GM23248 (cell line): ENCODE results near the gene GBF1.

Experiments
- EZH2 ChIP-seq: fragments of 200-600 bp; sonication (generic); IDR thresholded peaks from 2 replicates; pipeline ENCODE4 v1.6.1; 2018; ENCODE audit warnings: antibody characterized with exemption, mild to moderate bottlenecking; ENCODE audit not compliant: insufficient read depth, poor library complexity, severe bottlenecking
- EZH2phosphoT487 ChIP-seq: fragments of 200-600 bp; sonication (generic); IDR thresholded peaks from 2 replicates; pipeline ENCODE4 v1.6.1; 2018; ENCODE audit warnings: antibody characterized with exemption, moderate library complexity, mild to moderate bottlenecking, low read depth; ENCODE audit not compliant: insufficient read depth

DNA sequence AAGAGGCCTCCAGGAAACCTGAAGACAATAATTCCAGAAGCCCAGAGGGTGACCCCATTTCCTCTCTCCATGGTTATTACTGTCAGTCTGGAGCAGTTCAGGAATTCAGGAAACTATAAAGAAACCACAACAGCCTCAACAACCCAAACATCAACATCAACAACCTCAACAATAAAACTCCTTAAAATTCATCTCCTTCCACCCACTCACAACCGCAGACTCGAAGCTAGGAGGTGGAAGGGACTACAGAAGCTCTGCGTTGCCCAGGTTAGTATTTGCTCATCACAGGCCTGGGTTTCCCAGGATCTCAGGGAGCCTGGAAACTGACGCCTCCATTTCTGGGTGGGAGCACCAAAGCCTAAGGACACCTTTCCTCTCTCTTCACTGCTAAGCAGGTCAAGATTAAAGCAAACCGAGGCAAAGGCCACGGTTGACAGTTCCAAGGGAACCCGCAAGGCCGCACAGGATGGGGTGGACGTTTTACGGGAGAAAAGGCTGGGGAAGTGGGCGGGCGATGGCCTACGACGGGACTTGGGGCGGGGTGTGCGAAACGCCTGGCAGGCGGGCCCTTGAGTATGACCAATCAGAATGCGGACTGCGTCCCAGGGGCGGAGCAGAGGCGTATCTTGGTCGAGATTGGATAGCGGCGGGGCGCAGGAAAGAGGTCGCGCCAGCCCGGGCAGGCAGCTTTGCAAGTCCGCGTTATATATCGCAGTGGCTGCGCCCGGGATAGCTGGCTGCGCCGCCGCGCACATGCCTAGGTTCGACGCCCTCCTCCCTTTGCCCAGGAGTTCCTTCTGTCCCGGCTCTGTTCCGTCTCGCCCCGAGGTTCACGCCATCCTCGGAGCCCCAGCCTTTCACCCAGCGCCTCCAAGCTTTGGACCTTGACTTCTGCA is 19.4 kb upstream of the GBF1 start, which contains the start of gene ELOVL3:
- TF ChIP-seq EZH2phosphoT487 (no peak), EZH2 (no peak)
